Mucosa of descending colon (tissue), 3 donors: Measurements from ENCODE around the gene PTGES3L. TPM values are rescaled to one million over a fixed set of nuclear protein-coding genes. Genes with fewer than 3 reads are reported as not detected.

Experiments
- ATAC-seq: fragments of 200-7000 bp; cut with Tn5 transposase; one replicate; pipeline ENCODE4 v1.9.1; 2020; ENCODE audit warnings: mild to moderate bottlenecking, moderate library complexity
- DNase-seq, 3 donors: peaks; one replicate each; pipeline ENCODE4 v3.0.0-alpha.2; 2020
- H3K36me3 ChIP-seq: fragments of 200-600 bp; one replicate; pipeline ENCODE4 v1.8.0; 2021; ENCODE audit warnings: low read depth, mild to moderate bottlenecking
- H3K4me1 ChIP-seq: fragments of 200-600 bp; one replicate; pipeline ENCODE4 v1.8.0; 2021; ENCODE audit warnings: low read depth, mild to moderate bottlenecking
- H3K4me3 ChIP-seq: fragments of 200-600 bp; one replicate; pipeline ENCODE4 v1.8.0; 2021; ENCODE audit warnings: mild to moderate bottlenecking
- H3K9me3 ChIP-seq: fragments of 200-600 bp; one replicate; pipeline ENCODE4 v1.8.0; 2021; ENCODE audit warnings: mild to moderate bottlenecking
- CTCF ChIP-seq: fragments of 200-600 bp; IDR thresholded peaks from one replicate; pipeline ENCODE4 v1.8.0; 2022; ENCODE audit warnings: antibody characterized with exemption, mild to moderate bottlenecking
- intact Hi-C, 2 donors: fragments of 100-400 bp; cut with DNase I in 1 of 2; cut with micrococcal nuclease in 1 of 2; formaldehyde crosslinking; loops; one replicate each; pipeline versions ENCODE4 v1.11.0 to v1.11.1; 2022; cut with DNase I, micrococcal nuclease
- total RNA-seq, 3 donors: library from RNA; stranded (reverse); fragmentation: NEBNext Ultra II Directional in 2 of 3; extraction: Animal tissue kit (Norgen Biotek cat#: 25700) in 2 of 3; gene quantifications; one replicate each; pipeline versions ENCODE4 v1.2.1 to v1.2.4, GENCODE V29; 2021 to 2023
- donor health status: DM: no; HTN: no; CAD: no; lungs with moderate emphysema.
- donor health status: DM: no; HTN: no; CAD: no.
- donor health status: DM: no; HTN: yes; CAD: no.

The PTGES3L gene
- total RNA-seq, 3 donors from 2014 or later = 3.8 to 5.5 (median 4.4) TPM

- no peak for TF ChIP-seq CTCF
- H3K4me3 ChIP-seq = no peak overlapping the region
- no peaks in the 10 kb centered on the region for H3K36me3 ChIP-seq
- H3K4me1 ChIP-seq = peaks cover 14% of the 10 kb centered on the region
- H3K9me3 ChIP-seq = no peaks in the 10 kb centered on the region
- no peak for ATAC-seq
- intact Hi-C loops = no loop called here
- no peak for DNase-seq
These were observed 46.1 kb upstream of the PTGES3L start for GRCh38 chr17:43025766-43026537.

- Histone ChIP-seq H3K36me3 (no peaks in the 10 kb centered on the region), H3K9me3 (no peaks in the 10 kb centered on the region), H3K4me1 (peaks cover 15% of the 10 kb centered on the region), H3K4me3 (no peak overlapping the region)
- intact Hi-C loops = no loop called here
- TF ChIP-seq CTCF = no peak
- peak in 1 of 3 donors; percentile 63 for DNase-seq
- no peak for ATAC-seq
These were observed 45.4 kb upstream of the PTGES3L start for GRCh38 chr17:43025290-43025657.

GRCh38 chr17:43024407-43025289 lies 44.8 kb upstream of the PTGES3L start, which contains the start of gene RND2:
Gene RND2, plus strand, starts transcription at chr17:43025231. Its CDS starts 117 bp downstream, at chr17:43025348.
- peaks cover 18% of the 10 kb centered on the region for H3K4me1 ChIP-seq
- intact Hi-C loops = no loop called here
- TF ChIP-seq CTCF = peak; percentile 32
- H3K4me3 ChIP-seq = no peak within 1 kb of the TSS
- no peaks in the 10 kb centered on the region for H3K9me3 ChIP-seq
- ATAC-seq (peak; percentile 69), DNase-seq (peak; percentile 81 to 84 (median 83))
- H3K36me3 ChIP-seq = no peaks in the 10 kb centered on the region

GRCh38 chr17:43021741-43022512 lies 42.0 kb upstream of the PTGES3L start, which contains the start of gene VAT1:
Gene VAT1, minus strand, starts transcription at chr17:43022385. Its CDS starts 63 bp downstream, at chr17:43022322.
- no peaks in the 10 kb centered on the region for H3K9me3 ChIP-seq
- DNase-seq = peak; percentile 86 to 89 (median 88)
- no peak for TF ChIP-seq CTCF
- peak within 1 kb of the TSS; percentile 75 for H3K4me3 ChIP-seq
- H3K4me1 ChIP-seq = peaks cover 24% of the 10 kb centered on the region
- peak; percentile 86 for ATAC-seq
- H3K36me3 ChIP-seq = no peaks in the 10 kb centered on the region
- intact Hi-C loops = no loop called here
